SW480 (cell line): Measurements from ENCODE around the gene CFAP298.

Experiments
- DNase-seq: peaks from one replicate; pipeline ENCODE4 v3.0.0-alpha.2; 2016; ENCODE audit warnings: low spot score

The CFAP298 gene

GRCh38 chr21:32599091-32599490, 13.1 kb downstream of the CFAP298 start:
- peak; percentile 91 for DNase-seq

GRCh38 chr21:32597205-32597604, 15.0 kb downstream of the CFAP298 start:
- peak; percentile 87 for DNase-seq

- DNase-seq, result no peak
Observed at GRCh38 chr21:32595431-32595830, 16.7 kb downstream of the CFAP298 start.

GRCh38 chr21:32593690-32594089, 18.5 kb downstream of the CFAP298 start:
- DNase-seq, result no peak

- DNase-seq, result no peak
Observed at GRCh38 chr21:32592929-32593502, 19.2 kb downstream of the CFAP298 start.

GRCh38 chr21:32590130-32590529, 22.0 kb downstream of the CFAP298 start:
- DNase-seq, result no peak

- DNase-seq, result no peak
Observed at GRCh38 chr21:32587651-32588050, 24.5 kb downstream of the CFAP298 start.

GRCh38 chr21:32587120-32587519, 25.1 kb downstream of the CFAP298 start:
- no peak for DNase-seq

- no peak for DNase-seq
Observed at GRCh38 chr21:32585970-32586369, 26.2 kb downstream of the CFAP298 start.

- no peak for DNase-seq
Observed at GRCh38 chr21:32585042-32585710, 27.0 kb downstream of the CFAP298 start, which contains the start of gene TCP10L. TCP10L (minus strand) TSS chr21:32585523; CDS start chr21:32584304, 1,219 bp downstream.

GRCh38 chr21:32584472-32584871, 27.7 kb downstream of the CFAP298 start:
- DNase-seq, result no peak

- DNase-seq, result no peak
Observed at GRCh38 chr21:32581732-32582131, 30.4 kb downstream of the CFAP298 start.

- DNase-seq, result no peak
Observed at GRCh38 chr21:32580949-32581348, 31.2 kb downstream of the CFAP298 start.

- DNase-seq, result peak; percentile 38
Observed at GRCh38 chr21:32578107-32578691, 34.0 kb downstream of the CFAP298 start.

GRCh38 chr21:32576011-32576410, 36.2 kb downstream of the CFAP298 start:
- no peak for DNase-seq

GRCh38 chr21:32574946-32575925, 36.9 kb downstream of the CFAP298 start:
- no peak for DNase-seq

GRCh38 chr21:32572574-32573420, 39.4 kb downstream of the CFAP298 start:
- DNase-seq, result peak; percentile 86

- DNase-seq, result no peak
Observed at GRCh38 chr21:32570456-32570855, 41.7 kb downstream of the CFAP298 start.

GRCh38 chr21:32569261-32570230, 42.6 kb downstream of the CFAP298 start:
- DNase-seq, result peak; percentile 90

- DNase-seq, result no peak
Observed at GRCh38 chr21:32567626-32568025, 44.6 kb downstream of the CFAP298 start.
